ENCODE measurements around the gene CHST10.

CHST10 gene

GRCh38 chr2:100413571-100413970, 3.9 kb downstream of the CHST10 start:
- no peak for DNase-seq

GRCh38 chr2:100412881-100413321, 4.6 kb downstream of the CHST10 start:
- no peak for DNase-seq

- DNase-seq: no peak
Observed at GRCh38 chr2:100412466-100412865, 5.0 kb downstream of the CHST10 start.

GRCh38 chr2:100411841-100412292, 5.6 kb downstream of the CHST10 start:
- DNase-seq: no peak

DNA sequence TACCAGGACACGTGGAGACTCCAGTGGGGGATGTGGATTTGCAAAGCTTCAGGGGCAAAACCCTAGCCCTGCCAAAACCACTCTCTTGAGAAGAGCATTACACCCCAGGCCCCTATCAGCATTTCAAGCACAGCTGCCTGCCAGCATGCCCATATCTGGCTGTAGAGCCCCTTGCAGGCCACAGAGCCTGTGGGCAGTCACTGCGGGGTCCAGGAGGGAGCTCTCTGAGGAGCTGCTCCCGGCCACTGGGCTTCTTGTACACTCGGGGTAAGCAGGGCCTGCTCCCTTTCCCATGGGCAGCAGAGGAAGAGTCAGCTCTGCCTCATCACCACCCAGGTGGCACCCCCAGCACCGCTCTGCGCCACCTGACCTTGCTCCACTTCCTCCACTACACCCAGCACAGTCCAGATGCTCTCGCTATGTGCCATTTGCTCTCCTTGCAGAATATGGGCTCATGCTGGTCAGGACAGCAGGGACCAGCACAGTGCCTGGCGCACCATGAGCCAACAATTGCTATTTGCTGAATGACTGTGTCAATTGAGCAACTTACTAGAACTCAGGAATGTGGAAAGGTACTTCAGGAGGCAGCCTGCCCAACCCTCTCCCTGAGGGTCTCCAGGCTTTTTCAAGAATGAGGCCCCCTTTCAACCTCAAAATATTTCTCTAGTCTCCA, 7.4 kb downstream of the CHST10 start:
- DNase-seq: no peak

DNA sequence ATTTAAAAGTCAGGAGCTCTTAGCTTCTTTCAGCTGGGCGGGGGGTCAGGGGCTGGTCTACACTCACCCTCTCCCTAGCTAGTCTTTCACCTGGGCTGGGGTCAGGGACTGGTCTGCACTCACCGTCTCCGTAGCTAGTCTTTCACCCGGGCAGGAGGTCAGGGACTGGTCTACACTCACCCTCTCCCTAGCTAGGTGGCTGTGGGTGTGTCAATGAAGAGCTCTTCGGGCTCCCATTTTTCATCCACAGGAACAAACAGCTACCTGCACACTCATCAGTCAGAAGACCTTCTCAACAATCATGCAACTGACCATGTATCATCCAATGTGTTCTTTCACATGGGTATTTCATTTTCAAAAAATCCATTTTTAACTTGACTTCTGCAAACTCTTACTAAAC, 8.0 kb downstream of the CHST10 start:
- DNase-seq: no peak

- DNase-seq: no peak
Observed at GRCh38 chr2:100408941-100409340, 8.5 kb downstream of the CHST10 start.

DNA sequence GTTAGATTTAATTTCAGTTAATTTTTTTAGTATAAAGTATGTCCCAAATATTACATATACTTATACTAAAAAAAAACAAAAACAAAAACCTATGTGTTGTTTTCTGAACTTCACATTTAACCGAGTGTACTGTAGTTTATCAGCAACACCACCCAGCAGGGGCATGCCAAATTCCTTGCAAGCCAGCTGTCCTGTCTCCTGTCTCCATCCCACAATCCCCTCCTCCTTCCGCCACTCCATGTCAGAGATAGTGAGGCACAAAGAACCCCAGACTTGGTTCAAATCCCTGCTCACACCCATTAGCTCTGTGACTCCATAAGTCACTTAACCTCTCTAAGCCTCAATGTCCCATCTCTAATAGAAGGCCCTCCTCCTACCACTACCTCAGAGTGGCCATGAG, 9.4 kb downstream of the CHST10 start:
- no peak for DNase-seq

GRCh38 chr2:100407563-100407962, 9.9 kb downstream of the CHST10 start:
- DNase-seq: no peak

GRCh38 chr2:100407073-100407472, 10.4 kb downstream of the CHST10 start:
- no peak for DNase-seq

DNA sequence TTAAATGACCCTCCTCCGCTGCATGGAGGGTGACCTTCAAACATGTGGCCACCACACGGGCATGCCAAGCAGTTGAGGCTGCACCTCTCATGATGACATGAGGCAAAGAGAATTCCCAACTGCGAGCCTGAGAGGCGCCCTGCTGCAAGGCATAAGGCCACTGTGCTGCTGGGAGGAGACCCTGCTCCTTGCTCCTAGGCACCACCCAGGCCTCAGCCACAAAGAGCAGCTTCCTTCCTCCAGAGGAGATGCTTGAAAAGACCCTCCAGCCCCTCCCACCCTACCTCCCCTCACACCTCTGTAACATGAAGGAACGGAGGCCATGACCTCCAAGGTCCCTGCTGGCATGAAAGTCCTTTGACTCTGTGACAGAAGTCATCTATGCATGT, 11.4 kb downstream of the CHST10 start:
- DNase-seq: no peak

GRCh38 chr2:100405403-100406119, 11.9 kb downstream of the CHST10 start:
- no peak for DNase-seq

- no peak for DNase-seq
Observed at GRCh38 chr2:100404411-100404810, 13.1 kb downstream of the CHST10 start.

DNA sequence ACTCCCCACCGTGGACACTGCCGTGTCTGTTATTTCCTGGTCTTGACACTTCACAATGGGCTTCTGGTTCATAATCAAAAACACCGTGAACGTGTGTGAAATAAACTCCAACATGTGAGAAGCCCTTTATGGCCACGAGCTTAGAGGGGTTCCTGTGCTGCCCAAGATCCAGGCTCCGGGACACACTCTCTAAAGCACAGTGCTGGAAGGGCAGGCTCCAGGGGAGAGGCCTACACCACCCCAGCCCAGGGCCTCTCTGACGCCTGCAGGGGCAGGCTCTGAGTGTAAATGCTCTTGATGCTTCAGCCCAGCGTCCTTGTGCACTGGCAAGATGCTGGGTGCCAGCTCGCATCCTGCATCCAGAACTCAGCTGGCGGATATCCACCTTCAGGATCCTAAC, 13.7 kb downstream of the CHST10 start:
- DNase-seq: no peak

- DNase-seq: no peak
Observed at GRCh38 chr2:100401268-100401667, 16.2 kb downstream of the CHST10 start.

- no peak for DNase-seq
Observed at GRCh38 chr2:100399714-100400113, 17.8 kb downstream of the CHST10 start.

GRCh38 chr2:100397976-100398375, 19.5 kb downstream of the CHST10 start:
- no peak for DNase-seq

DNA sequence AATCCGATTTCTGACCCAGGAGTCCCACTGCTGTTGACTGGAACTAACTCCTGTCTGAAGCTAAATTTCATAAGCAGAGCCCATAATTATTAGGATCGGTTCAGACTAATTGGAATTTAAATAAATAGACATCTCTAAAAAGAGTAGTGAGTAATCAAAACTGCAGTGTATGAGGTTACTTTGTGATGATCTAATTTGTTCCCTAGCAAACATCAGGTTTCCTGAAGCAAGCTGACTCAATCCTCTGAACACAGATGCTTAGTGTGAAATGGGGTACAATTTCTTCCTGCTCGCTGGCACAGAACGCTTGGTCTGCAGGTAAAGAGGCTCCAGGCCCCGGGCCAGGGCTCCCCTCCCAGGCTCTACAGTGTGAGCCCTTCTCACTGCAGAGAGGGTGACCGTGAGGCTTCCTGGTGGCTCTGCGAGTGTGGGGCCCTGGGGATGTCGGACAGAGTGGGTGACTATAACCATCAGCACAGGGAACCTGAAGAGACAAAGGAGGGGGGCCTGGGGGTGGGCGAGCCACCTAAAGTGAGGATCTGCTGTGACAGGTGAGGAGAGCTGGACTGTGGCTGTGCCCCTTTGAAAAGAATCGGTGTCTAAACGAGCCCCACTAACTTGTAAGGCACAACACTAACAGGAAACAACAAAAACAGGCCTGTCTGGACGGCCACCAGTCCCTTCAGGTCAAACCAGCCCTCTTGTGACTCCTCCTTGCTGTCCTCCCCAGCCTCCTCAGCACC, 20.2 kb downstream of the CHST10 start:
- no peak for DNase-seq

DNA sequence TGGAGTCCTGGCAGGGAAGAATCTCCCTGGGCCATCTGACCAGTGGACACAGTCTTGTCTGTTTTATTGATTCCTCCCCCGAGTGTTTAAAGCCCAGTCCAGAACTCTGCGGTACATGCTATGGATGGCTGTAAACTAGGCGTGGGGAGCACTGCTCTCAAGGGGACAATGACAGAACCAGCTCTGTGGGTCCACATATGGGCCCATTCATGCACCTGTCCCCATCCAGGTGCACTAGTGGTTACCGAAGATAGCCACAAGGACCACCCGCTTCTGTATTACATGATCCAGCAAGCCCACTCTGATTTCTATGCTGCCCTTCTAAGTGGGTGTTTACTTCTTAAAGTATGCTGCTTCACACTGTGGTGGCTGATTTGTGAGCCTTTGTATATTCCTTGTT, 21.0 kb downstream of the CHST10 start:
- DNase-seq: no peak

DNA sequence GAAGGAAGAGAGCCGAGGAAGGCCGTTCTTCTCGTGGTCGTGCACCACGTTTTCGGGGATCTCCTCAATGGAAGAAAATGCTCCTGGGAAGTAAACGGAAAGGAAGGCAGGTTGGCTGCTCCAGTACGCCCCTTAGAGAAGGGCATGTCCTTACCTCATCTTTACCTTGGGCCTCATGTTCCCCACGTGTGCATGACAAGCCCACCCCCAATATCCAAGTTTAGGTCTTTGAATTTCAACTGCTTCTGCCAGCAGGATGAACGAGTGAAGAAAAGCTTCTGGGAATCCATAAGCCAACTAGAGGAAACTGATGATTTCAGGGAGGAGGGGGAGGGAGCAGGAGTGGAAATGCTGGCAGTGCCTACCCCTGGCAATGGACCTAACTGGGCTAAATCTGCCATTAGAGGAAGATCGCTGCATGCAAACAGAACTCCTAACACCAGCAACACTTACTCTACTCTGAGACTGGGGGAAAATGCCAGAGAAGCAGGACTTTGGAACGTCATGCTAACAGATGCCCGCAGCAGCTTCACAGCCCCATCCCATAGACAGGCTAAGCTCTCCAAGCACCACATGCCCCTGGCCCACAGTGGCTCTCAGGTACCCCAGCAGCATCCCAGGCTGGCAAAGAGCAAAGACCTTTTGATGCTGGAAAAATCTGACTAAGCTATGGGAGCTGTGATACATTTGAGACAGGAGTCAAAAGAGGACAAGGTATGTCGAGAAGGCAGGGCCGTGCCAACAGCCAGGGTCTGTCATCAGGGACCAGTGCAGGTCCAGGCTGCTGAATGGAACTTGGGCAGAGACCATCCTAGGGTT, 21.7 kb downstream of the CHST10 start:
- DNase-seq: no peak

DNA sequence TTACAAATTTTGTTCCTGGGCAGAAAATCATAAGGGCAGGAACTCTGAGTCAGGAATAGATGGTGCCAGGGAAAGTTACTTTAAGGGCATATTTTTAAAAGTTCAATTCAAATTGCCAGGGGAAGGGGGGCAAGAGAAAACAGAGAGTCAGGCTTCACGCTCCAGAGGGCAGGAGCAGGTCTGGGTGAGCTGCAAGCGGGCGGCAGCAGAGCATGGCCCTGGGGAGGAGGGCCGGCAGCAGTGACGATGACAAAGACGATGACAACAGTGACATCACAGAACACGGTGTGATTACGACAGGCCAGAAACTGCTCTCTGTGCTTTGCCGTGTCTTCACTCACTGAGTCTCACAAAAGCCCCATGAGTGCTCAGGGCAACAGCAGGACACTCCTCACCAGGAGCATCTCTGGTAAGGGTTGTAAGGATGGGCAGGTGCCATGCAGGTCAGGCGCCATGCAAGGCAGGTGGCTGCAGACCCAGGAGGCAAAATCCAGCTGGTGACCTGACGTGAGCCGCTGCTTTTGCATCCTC, 23.3 kb downstream of the CHST10 start:
- no peak for DNase-seq

DNA sequence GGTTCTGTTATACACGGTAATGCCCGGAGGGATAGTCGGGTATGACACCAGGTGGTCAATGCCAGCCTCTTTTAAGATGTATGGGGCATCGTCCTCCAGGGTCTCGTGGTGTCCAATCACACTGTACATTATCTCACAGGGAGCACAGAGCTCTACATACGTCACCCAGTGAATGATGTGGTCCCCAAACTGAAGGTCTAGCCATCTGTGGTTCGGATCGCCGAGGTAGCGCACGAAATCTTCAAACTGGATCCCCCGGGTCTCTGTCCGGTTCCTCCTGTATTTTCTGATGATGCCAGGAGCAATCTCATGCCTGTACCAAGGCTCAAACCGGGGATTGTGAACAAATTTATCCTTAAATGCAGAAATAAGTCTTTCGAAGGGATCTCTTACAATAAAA, 24.1 kb downstream of the CHST10 start:
- no peak for DNase-seq

DNA sequence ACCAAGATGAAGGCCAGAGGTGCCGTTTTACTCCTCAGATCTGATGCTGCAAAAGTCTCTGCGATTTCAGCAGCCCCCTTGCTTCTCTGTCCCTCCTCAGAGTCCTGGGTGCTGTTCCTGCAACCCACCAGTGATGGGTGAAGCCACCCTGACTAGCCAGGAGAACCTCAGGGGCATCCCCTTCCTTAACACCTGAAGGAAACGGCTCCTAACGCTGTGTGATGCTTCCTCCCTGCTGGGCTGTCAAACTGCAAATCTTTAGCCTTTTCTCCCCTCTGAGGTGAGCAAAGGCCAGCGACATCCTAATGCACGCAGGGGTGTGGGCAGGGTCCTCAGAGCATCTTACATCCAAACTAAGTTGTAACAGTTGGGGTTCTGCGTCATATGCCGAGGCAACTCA, 24.8 kb downstream of the CHST10 start:
- no peak for DNase-seq

Measured in MV-4-11 (cell line).